GM03348 (cell line): ENCODE results near the gene PAQR7.

Source experiments
- DNase-seq: peaks from one replicate; pipeline ENCODE4 v3.0.0; 2012; ENCODE audit warnings: low spot score

The PAQR7 gene

DNA sequence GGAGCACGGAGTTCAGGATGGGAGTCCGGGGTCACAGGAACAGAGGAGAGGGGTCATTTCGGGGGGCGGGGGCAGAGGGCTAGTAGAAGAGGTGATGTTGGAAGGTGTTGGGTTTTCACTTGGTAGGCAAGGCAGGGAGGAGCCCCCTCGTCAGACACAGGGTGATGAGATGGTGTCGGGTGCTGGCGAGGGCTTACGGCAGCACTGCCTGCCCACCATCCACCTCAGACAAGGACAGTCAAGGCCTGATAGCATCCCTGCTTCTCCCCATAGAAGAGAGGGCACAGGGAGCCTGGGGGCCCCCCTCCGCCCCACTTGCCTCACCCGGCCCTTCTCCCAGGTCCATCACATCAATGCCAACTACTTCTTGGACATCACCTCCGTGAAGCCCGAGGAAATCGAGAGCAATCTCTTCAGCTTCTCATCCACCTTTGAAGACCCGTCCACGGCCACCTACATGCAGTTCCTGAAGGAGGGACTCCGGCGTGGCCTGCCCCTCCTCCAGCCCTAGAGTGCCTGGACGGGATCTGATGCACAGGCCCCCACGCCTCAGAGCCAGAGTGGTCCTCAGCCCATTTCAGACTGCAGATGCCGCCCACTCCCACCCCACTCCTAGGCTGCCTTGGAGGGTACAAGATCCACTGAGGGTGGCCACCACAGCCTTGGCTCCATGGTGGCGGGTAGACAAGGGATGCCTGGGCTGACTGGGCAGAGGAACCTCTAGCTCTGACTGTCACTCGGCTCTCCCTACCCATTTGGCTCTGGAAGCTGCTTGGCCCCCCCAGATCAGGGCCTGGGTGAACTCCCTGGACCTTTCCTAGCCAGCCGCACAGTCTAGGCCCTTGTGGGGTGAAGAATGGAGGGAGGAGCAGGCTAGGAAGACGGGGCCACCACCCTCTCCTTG lies 60.0 kb downstream of the PAQR7 start:
- no peak for DNase-seq

DNA sequence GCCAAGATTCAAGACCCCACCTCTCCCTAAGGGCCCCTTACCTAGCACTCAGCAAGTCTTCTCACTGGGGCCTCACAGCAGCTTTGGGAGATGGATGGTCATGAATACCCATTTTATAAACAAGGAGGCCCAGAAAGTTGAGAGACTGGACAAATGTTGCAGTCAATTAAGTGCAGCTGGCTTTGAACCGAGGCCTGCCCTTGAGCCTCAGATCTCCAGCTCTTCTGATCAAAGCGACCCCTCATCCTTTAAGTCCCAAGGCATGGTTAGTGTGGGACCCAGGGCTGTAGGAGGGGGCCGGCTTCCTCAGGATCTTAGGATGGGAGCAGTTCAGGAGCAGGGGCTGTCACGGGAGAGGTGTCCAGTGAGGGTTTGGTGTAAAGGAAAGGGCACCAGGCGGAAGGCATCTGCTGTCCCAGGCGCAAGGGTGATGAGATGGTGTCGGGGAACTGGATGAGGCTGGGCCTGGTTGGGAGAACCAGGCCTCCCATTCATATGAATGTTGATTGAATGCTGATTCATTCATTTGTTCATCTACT lies 60.9 kb downstream of the PAQR7 start:
- DNase-seq: no peak

- no peak for DNase-seq
These were observed 61.6 kb downstream of the PAQR7 start for GRCh38 chr1:25813734-25814471.

- no peak for DNase-seq
These were observed 62.3 kb downstream of the PAQR7 start for GRCh38 chr1:25813071-25813733.
